Stomach (tissue), 4 donors: ENCODE measurements around the gene MANF.

Source experiments
- EP300 ChIP-seq: sonication (generic); formaldehyde crosslinking; IDR thresholded peaks from one replicate; pipeline ENCODE4 v1.6.1; 2017; ENCODE audit warnings: antibody characterized with exemption
- TF ChIP-seq, protein P1 (sequence below), 7 experiments: fragments of 450-650 bp in 4 of 7; fragments of 200-600 bp in 3 of 7; sonication (generic) in 3 of 7; IDR thresholded peaks; one replicate each; pipeline ENCODE4 v1.5.1; 2016 to 2019; ENCODE audit warnings: antibody characterized with exemption in 7 of 7, control low read depth in 2 of 7, mild to moderate bottlenecking in 1 of 7

DNA sequence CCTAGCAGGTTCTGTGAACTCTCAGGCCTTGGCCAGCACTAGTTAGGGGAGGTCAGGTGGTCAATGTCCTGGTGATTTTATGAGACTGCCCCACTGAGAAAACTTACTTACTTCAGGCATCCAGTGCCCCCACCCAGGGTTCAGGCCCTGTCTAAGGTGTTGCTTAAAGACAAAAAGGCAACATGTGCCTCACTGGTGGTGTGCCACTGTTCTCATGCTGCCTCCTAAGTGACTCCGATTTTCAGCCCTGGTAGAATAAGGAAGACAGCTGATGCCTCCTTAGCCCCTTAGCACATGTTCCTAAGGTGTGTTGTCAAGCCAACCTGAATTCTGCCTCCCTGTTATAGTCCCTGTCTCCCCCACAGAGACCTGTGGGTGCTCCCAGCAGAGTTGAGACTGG lies 11.3 kb downstream of the MANF start:
- TF ChIP-seq EP300: no peak
- TF ChIP-seq, protein P1, sequence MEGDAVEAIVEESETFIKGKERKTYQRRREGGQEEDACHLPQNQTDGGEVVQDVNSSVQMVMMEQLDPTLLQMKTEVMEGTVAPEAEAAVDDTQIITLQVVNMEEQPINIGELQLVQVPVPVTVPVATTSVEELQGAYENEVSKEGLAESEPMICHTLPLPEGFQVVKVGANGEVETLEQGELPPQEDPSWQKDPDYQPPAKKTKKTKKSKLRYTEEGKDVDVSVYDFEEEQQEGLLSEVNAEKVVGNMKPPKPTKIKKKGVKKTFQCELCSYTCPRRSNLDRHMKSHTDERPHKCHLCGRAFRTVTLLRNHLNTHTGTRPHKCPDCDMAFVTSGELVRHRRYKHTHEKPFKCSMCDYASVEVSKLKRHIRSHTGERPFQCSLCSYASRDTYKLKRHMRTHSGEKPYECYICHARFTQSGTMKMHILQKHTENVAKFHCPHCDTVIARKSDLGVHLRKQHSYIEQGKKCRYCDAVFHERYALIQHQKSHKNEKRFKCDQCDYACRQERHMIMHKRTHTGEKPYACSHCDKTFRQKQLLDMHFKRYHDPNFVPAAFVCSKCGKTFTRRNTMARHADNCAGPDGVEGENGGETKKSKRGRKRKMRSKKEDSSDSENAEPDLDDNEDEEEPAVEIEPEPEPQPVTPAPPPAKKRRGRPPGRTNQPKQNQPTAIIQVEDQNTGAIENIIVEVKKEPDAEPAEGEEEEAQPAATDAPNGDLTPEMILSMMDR (IDR thresholded peaks at IDR 0.05): no peak
